ENCODE data around the gene SPATA32.

Gene SPATA32

DNA sequence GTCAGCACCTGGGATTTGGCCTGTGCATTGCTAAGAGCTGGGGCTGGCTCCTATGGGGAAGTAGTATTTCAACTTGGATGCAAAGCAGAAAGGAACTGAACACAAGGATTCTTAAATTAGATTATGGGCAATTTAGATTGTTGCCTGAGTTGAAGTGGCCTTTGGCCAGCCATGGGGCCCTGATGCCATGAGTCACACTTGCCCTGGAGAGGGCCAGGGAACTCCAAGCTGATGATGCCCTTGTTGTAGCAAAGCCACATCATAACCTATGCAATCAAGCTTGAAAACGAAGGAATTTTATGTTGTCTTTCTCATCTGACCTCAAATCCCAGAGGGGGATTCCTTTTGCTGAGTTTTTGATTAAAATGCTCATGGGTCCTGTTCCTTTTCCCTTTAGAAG is 3.9 kb upstream of the SPATA32 start:
- POLR2A ChIA-PET, result interaction anchor here (0.7 to 1.8 kb wide), 4 partner anchors 10 to 123 kb away, joined by 3 to 6 read pairs (median 4); partner anchors contain the start of gene HEXIM1
- Histone ChIP-seq H3K4me1 (ENCODE audit: control insufficient read depth, insufficient read depth, low read length) (no peaks in the 10 kb centered on the region), H3K9me3 (ENCODE audit: control insufficient read depth, insufficient read depth, low read depth, low read length) (no peaks in the 10 kb centered on the region), H3K36me3 (ENCODE audit: control insufficient read depth in 2 of 2, insufficient read depth in 1 of 2, low read length in 2 of 2) (peaks cover 13 to 82% of the 10 kb centered on the region in 2 experiments), H3K4me3 (ENCODE audit: low read depth, low read length) (no peak overlapping the region), H3K27ac (ENCODE audit: extremely low read depth, low read depth, low read length) (0 out of 2 replicates have a peak overlapping the region, but pooled peaks have one; percentile 16)
- no peak for TF ChIP-seq ZNF585B (tag by site-specific recombination; IDR thresholded peaks at IDR 0.05)
- TF ChIP-seq KLF16 (tag by site-specific recombination; IDR thresholded peaks at IDR 0.05), result no peak
- no peak for TF ChIP-seq ZNF777 (tag by site-specific recombination; IDR thresholded peaks at IDR 0.05; ENCODE audit: borderline replicate concordance)
- no peak for TF ChIP-seq ZNF791 (tag by site-specific recombination; IDR thresholded peaks at IDR 0.05)
- TF ChIP-seq ZNF140 (tag by site-specific recombination; IDR thresholded peaks at IDR 0.05), result no peak
- TF ChIP-seq ZBTB8A (tag by site-specific recombination; IDR thresholded peaks at IDR 0.05), result no peak
- TF ChIP-seq, protein P1, sequence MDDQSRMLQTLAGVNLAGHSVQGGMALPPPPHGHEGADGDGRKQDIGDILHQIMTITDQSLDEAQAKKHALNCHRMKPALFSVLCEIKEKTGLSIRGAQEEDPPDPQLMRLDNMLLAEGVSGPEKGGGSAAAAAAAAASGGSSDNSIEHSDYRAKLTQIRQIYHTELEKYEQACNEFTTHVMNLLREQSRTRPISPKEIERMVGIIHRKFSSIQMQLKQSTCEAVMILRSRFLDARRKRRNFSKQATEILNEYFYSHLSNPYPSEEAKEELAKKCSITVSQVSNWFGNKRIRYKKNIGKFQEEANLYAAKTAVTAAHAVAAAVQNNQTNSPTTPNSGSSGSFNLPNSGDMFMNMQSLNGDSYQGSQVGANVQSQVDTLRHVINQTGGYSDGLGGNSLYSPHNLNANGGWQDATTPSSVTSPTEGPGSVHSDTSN (CRISPR knock-in tag; IDR thresholded peaks at IDR 0.05), result no peak
- TF ChIP-seq ZBTB7A (tag by site-specific recombination; IDR thresholded peaks at IDR 0.05; ENCODE audit: low read depth), result no peak
- TF ChIP-seq ZNF391 (tag by site-specific recombination; IDR thresholded peaks at IDR 0.05; ENCODE audit: borderline replicate concordance, low read depth), result no peak
- CTCF ChIA-PET, result interaction anchor here (0.7 to 4.3 kb wide), 8 partner anchors 11 to 160 kb away, joined by 3 to 42 read pairs (median 4); partner anchors contain the start of gene HEXIM2

DNA sequence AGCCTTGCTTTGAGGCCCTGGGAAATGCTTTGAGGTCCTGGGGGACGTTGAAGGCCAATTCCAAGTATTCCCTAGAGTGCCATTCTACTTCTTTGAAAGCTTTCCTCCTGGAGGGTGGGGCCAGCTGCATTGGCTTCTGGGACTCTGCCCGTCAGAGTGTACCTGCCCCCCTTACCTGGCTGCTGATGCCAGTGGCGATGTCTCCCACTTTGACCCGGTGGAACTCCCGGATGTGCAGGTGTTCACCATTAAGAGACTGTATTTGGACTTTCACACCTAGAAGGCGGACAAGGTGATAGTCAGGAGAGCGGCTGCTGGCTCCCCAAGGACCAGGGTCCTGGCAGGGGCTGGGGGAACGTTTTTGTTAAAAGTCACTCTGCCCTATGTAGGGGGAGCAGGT is 3.1 kb upstream of the SPATA32 start:
- TF ChIP-seq, protein P2, sequence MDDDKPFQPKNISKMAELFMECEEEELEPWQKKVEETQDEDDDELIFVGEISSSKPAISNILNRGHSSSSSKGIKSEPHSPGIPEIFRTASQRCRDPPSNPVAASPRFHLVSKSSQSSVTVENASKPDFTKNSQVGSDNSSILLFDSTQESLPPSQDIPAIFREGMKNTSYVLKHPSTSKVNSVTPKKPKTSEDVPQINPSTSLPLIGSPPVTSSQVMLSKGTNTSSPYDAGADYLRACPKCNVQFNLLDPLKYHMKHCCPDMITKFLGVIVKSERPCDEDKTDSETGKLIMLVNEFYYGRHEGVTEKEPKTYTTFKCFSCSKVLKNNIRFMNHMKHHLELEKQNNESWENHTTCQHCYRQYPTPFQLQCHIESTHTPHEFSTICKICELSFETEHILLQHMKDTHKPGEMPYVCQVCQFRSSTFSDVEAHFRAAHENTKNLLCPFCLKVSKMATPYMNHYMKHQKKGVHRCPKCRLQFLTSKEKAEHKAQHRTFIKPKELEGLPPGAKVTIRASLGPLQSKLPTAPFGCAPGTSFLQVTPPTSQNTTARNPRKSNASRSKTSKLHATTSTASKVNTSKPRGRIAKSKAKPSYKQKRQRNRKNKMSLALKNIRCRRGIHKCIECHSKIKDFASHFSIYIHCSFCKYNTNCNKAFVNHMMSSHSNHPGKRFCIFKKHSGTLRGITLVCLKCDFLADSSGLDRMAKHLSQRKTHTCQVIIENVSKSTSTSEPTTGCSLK (tag by site-specific recombination; IDR thresholded peaks at IDR 0.05), result no peak
- Histone ChIP-seq H3K4me1 (ENCODE audit: control insufficient read depth, insufficient read depth, low read length) (no peaks in the 10 kb centered on the region), H3K36me3 (ENCODE audit: control insufficient read depth in 2 of 2, insufficient read depth in 1 of 2, low read length in 2 of 2) (peaks cover 13 to 74% of the 10 kb centered on the region in 2 experiments), H3K27ac (ENCODE audit: extremely low read depth, low read depth, low read length) (no peak overlapping the region), H3K4me3 (ENCODE audit: low read depth, low read length) (no peak overlapping the region), H3K9me3 (ENCODE audit: control insufficient read depth, insufficient read depth, low read depth, low read length) (no peaks in the 10 kb centered on the region)
- POLR2A ChIA-PET, result no interaction called here
- CTCF ChIA-PET, result interaction anchor here (1.0 to 4.3 kb wide), 3 partner anchors 12 to 115 kb away, joined by 4 to 42 read pairs (median 19); no protein-coding TSS in a partner anchor

DNA sequence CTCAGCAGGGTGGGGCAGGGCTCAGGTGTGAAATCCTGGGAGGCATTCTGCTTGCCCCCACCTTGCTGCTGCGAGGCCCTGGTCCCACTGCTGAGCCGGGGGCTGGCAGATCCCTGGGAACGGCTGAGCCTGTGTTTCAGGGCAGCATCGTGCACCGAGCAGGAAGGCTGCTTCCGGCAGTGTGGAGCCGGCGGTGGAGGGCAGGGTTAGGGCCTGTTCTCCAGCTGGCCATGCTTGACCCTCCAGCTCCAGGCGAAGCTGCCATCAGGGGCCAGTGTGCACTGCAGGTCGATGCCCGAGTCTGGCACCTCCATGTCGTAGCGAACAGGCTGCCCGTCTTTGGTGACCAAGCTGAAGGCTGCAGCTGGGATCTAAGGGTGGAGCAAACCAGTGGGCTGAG is 2.5 kb upstream of the SPATA32 start:
- H3K9me3 ChIP-seq (ENCODE audit: control insufficient read depth, insufficient read depth, low read depth, low read length), result no peaks in the 10 kb centered on the region
- H3K4me1 ChIP-seq (ENCODE audit: control insufficient read depth, insufficient read depth, low read length), result no peaks in the 10 kb centered on the region
- CTCF ChIA-PET, result interaction anchor here (4.3 kb wide), 1 partner anchor 12 kb away, joined by 42 read pairs; no protein-coding TSS in a partner anchor
- POLR2A ChIA-PET, result no interaction called here
- TF ChIP-seq ZEB2 (tag by site-specific recombination; IDR thresholded peaks at IDR 0.05) (no peak), WT1 (tag by site-specific recombination; IDR thresholded peaks at IDR 0.05) (no peak), ZNF16 (tag by site-specific recombination; IDR thresholded peaks at IDR 0.05; ENCODE audit: low read depth) (no peak), ZSCAN30 (tag by site-specific recombination; IDR thresholded peaks at IDR 0.05) (no peak)
- TF ChIP-seq, protein P3, sequence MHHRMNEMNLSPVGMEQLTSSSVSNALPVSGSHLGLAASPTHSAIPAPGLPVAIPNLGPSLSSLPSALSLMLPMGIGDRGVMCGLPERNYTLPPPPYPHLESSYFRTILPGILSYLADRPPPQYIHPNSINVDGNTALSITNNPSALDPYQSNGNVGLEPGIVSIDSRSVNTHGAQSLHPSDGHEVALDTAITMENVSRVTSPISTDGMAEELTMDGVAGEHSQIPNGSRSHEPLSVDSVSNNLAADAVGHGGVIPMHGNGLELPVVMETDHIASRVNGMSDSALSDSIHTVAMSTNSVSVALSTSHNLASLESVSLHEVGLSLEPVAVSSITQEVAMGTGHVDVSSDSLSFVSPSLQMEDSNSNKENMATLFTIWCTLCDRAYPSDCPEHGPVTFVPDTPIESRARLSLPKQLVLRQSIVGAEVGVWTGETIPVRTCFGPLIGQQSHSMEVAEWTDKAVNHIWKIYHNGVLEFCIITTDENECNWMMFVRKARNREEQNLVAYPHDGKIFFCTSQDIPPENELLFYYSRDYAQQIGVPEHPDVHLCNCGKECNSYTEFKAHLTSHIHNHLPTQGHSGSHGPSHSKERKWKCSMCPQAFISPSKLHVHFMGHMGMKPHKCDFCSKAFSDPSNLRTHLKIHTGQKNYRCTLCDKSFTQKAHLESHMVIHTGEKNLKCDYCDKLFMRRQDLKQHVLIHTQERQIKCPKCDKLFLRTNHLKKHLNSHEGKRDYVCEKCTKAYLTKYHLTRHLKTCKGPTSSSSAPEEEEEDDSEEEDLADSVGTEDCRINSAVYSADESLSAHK (tag by site-specific recombination; IDR thresholded peaks at IDR 0.05), result no peak
- H3K4me3 ChIP-seq (ENCODE audit: low read depth, low read length), result no peak overlapping the region
- peaks cover 12 to 68% of the 10 kb centered on the region in 2 experiments for H3K36me3 ChIP-seq (ENCODE audit: control insufficient read depth in 2 of 2, insufficient read depth in 1 of 2, low read length in 2 of 2)
- H3K27ac ChIP-seq (ENCODE audit: extremely low read depth, low read depth, low read length), result no peak overlapping the region

Data from HEK293 (cell line).